SK-N-SH (cell line): ENCODE results near the gene CMTM8. TPM values are rescaled to one million over a fixed set of nuclear protein-coding genes. Genes with fewer than 3 reads are reported as not detected.

Experiments used
- CTCF ChIA-PET: fragments of 300-600, 350-600 bp; formaldehyde crosslinking; extraction: SDS; loops from one replicate; lab custom pipeline; 2021; lab: Yijun Ruan, JAX
- POLR2A ChIA-PET: fragments of 350-600 bp; sonication (Branson Sonifier 250); formaldehyde crosslinking; extraction: SDS; loops from one replicate; lab custom pipeline; 2020; ENCODE audit warnings: antibody characterized with exemption, inconsistent platforms; lab: Yijun Ruan, JAX
- DNase-seq: peaks from one replicate; pipeline ENCODE4 v3.0.0; 2012
- H2AFZ ChIP-seq: fragments of 200-600 bp; sonication (generic); 2 replicates; pipeline ENCODE4 v1.8.1; 2016; ENCODE audit warnings: antibody characterized with exemption, mild to moderate bottlenecking, low read depth
- H3F3A ChIP-seq: fragments of 200-600 bp; sonication (generic); replicated peaks from 2 replicates; pipeline ENCODE3; 2016; ENCODE audit warnings: antibody characterized with exemption, mild to moderate bottlenecking; ENCODE audit not compliant: insufficient read depth
- H3K27ac ChIP-seq, 2 experiments: fragments of 200-500 bp in 1 of 2; fragments of 200-600 bp in 1 of 2; sonication (Bioruptor generic) in 1 of 2; sonication (generic), shearing (Covaris generic) in 1 of 2; 2 replicates each; pipeline versions ENCODE4 v1.5.1 to v1.6.1; 2014 to 2016; ENCODE audit warnings: low read depth in 2 of 2, inconsistent platforms in 1 of 2, low read length in 1 of 2, mild to moderate bottlenecking in 1 of 2, mixed read lengths in 1 of 2
- H3K27me3 ChIP-seq: fragments of 200-600 bp; sonication (generic), shearing (Covaris generic); 2 replicates; pipeline ENCODE4 v1.6.1; 2016; ENCODE audit warnings: mixed run types; ENCODE audit not compliant: insufficient read depth
- H3K36me3 ChIP-seq, 2 experiments: fragments of 200-500 bp in 1 of 2; fragments of 200-600 bp in 1 of 2; sonication (Bioruptor generic) in 1 of 2; sonication (generic) in 1 of 2; replicated peaks in 1 of 2; 2 replicates each; pipeline versions ENCODE3 to v1.5.1; 2014 to 2016; ENCODE audit warnings: low read length in 1 of 2, mild to moderate bottlenecking in 1 of 2; ENCODE audit not compliant: insufficient read depth in 2 of 2, control insufficient read depth in 1 of 2
- H3K4me1 ChIP-seq, 2 experiments: fragments of 200-500 bp in 1 of 2; fragments of 200-600 bp in 1 of 2; sonication (Bioruptor generic) in 1 of 2; sonication (generic), shearing (Covaris generic) in 1 of 2; 2 replicates each; pipeline versions ENCODE4 v1.5.1 to v1.6.1; 2014 to 2016; ENCODE audit warnings: low read depth in 1 of 2, low read length in 1 of 2, mixed run types in 1 of 2; ENCODE audit not compliant: insufficient read depth in 2 of 2, control insufficient read depth in 1 of 2
- H3K4me2 ChIP-seq: fragments of 200-600 bp; sonication (generic), shearing (Covaris generic); 2 replicates; pipeline ENCODE4 v1.6.1; 2017; ENCODE audit warnings: mixed run types
- H3K4me3 ChIP-seq, 2 experiments: fragments of 200-500 bp in 1 of 2; fragments of 200-600 bp in 1 of 2; sonication (Bioruptor generic) in 1 of 2; sonication (generic), shearing (Covaris generic) in 1 of 2; 2 replicates each; pipeline versions ENCODE4 v1.5.1 to v1.8.1; 2014 to 2016; ENCODE audit warnings: low read depth in 2 of 2, inconsistent platforms in 1 of 2, low read length in 1 of 2, mild to moderate bottlenecking in 1 of 2, mixed read lengths in 1 of 2, moderate library complexity in 1 of 2
- H3K79me2 ChIP-seq: fragments of 200-600 bp; sonication (generic); 2 replicates; pipeline ENCODE4 v1.8.1; 2017; ENCODE audit warnings: mild to moderate bottlenecking; ENCODE audit not compliant: insufficient read depth
- H3K9ac ChIP-seq: fragments of 200-600 bp; sonication (generic); 2 replicates; pipeline ENCODE4 v1.6.1; 2017; ENCODE audit warnings: mixed run types
- H3K9me2 ChIP-seq: fragments of 200-600 bp; sonication (generic); 2 replicates; pipeline ENCODE4 v1.6.1; 2017; ENCODE audit warnings: mixed run types
- H3K9me3 ChIP-seq: fragments of 200-600 bp; sonication (generic); 2 replicates; pipeline ENCODE4 v1.6.1; 2017; ENCODE audit warnings: mixed run types, mild to moderate bottlenecking, moderate library complexity
- H4K20me1 ChIP-seq: fragments of 200-600 bp; sonication (generic); 2 replicates; pipeline ENCODE4 v1.6.1; 2017; ENCODE audit warnings: mild to moderate bottlenecking, mixed run types; ENCODE audit not compliant: insufficient read depth
- CHD2 ChIP-seq: fragments of 150-350 bp; IDR thresholded peaks from 2 replicates; pipeline ENCODE4 v1.6.1; 2018; ENCODE audit warnings: low read length; ENCODE audit not compliant: partially characterized antibody
- CTCF ChIP-seq: fragments of 200-600 bp; sonication (generic); IDR thresholded peaks from 2 replicates; pipeline ENCODE4 v1.6.1; 2017; ENCODE audit warnings: antibody characterized with exemption, mild to moderate bottlenecking, moderate library complexity
- ELF1 ChIP-seq: IDR thresholded peaks from 2 replicates; pipeline ENCODE4 v1.4.0; 2012
- EP300 ChIP-seq, 2 experiments: IDR thresholded peaks; 2 replicates each; pipeline versions ENCODE4 v1.4.0 to v1.6.1; 2012; ENCODE audit warnings: borderline replicate concordance in 1 of 2, low read depth in 1 of 2, low read length in 1 of 2
- FOXJ3 ChIP-seq: sonication (generic); formaldehyde crosslinking; IDR thresholded peaks from 2 replicates; pipeline ENCODE4 v1.5.1; 2020; ENCODE audit warnings: mild to moderate bottlenecking, missing genetic modification reagents
- FOXM1 ChIP-seq: IDR thresholded peaks from 2 replicates; pipeline ENCODE4 v1.4.0; 2012; ENCODE audit warnings: low read depth, mild to moderate bottlenecking
- GABPA ChIP-seq: IDR thresholded peaks from 2 replicates; pipeline ENCODE4 v1.4.0; 2012; ENCODE audit warnings: low read depth, mild to moderate bottlenecking
- MAX ChIP-seq: IDR thresholded peaks from 2 replicates; pipeline ENCODE4 v1.4.0; 2012; ENCODE audit warnings: low read depth
- MEF2A ChIP-seq: IDR thresholded peaks from 2 replicates; pipeline ENCODE4 v1.4.0; 2012; ENCODE audit warnings: low read depth, borderline replicate concordance
- MXI1 ChIP-seq: IDR thresholded peaks from 2 replicates; pipeline ENCODE4 v1.6.1; 2012; ENCODE audit warnings: mild to moderate bottlenecking, low read depth, low read length, improper control_type of control experiment
- NFIC ChIP-seq: IDR thresholded peaks from 2 replicates; pipeline ENCODE4 v1.4.0; 2012; ENCODE audit warnings: borderline replicate concordance
- PBX3 ChIP-seq: IDR thresholded peaks from 2 replicates; pipeline ENCODE4; 2012
- RAD21 ChIP-seq: IDR thresholded peaks from 2 replicates; pipeline ENCODE4 v1.6.1; 2012; ENCODE audit warnings: mild to moderate bottlenecking, low read length
- RXRA ChIP-seq: IDR thresholded peaks from 2 replicates; pipeline ENCODE4 v1.4.0; 2012; ENCODE audit warnings: low read depth, mild to moderate bottlenecking, borderline replicate concordance
- SIN3A ChIP-seq: IDR thresholded peaks from 2 replicates; pipeline ENCODE4 v1.6.1; 2012; ENCODE audit warnings: low read depth, mild to moderate bottlenecking, low read length, moderate library complexity, borderline replicate concordance
- SMC3 ChIP-seq: IDR thresholded peaks from 2 replicates; pipeline ENCODE4 v1.6.1; 2012; ENCODE audit warnings: low read depth, low read length, improper control_type of control experiment
- TAF1 ChIP-seq: IDR thresholded peaks from 2 replicates; pipeline ENCODE4 v1.6.1; 2012; ENCODE audit warnings: low read depth, mild to moderate bottlenecking, low read length, moderate library complexity, borderline replicate concordance
- TEAD4 ChIP-seq: IDR thresholded peaks from 2 replicates; pipeline ENCODE4 v1.4.0; 2012; ENCODE audit warnings: mild to moderate bottlenecking, borderline replicate concordance; ENCODE audit not compliant: insufficient read depth
- ZBTB33 ChIP-seq: IDR thresholded peaks from 2 replicates; pipeline ENCODE4 v1.4.0; 2012; ENCODE audit warnings: low read depth, borderline replicate concordance
- WGBS: methylation state at CpG from one replicate; pipeline ENCODE4 v1.1.6; 2017; ENCODE audit warnings: low lambda C conversion rate; 5-methylcytosine and 5-hydroxymethylcytosine counted together
- polyA plus RNA-seq, 3 experiments: library from polyadenylated mRNA; depleted of rRNA; stranded (reverse); fragments of >200 nt; gene quantifications; 2 replicates each; pipeline ENCODE4 v1.2.3, GENCODE V29; 2012

CMTM8 gene
- polyA plus RNA-seq, 1 of the 3 experiments (the other 2 are of a cell fraction) = 9.7 TPM

GRCh38 chr3:32398531-32398930 lies 160.1 kb downstream of the CMTM8 start (continued):
- TF ChIP-seq SIN3A (no peak), FOXJ3 (CRISPR knock-in tag) (no peak), NFIC (no peak), RXRA (no peak)

- 53% methylated on average over 2 of the region's 2 CpGs for WGBS
- H4K20me1 ChIP-seq = no peaks in the 10 kb centered on the region
- H2AFZ ChIP-seq = no peak overlapping the region
- peaks cover 7 to 8% of the 10 kb centered on the region in 2 experiments; a peak in 3 of 4 replicates for H3K4me1 ChIP-seq
- no peak overlapping the region for H3K9ac ChIP-seq
- TF ChIP-seq SMC3 (peak; percentile 44), GABPA (no peak), CTCF (peak; percentile 83), RAD21 (peak; percentile 81), CHD2 (no peak)
- POLR2A ChIA-PET = no interaction called here
- H3K36me3 ChIP-seq = no peaks in the 10 kb centered on the region
- H3K4me3 ChIP-seq = no peak overlapping the region; a peak in 1 of 4 replicates
- no peaks in the 10 kb centered on the region for H3K9me3 ChIP-seq
- H3K4me2 ChIP-seq = no peak overlapping the region
- H3K27ac ChIP-seq = no peak overlapping the region
- CTCF ChIA-PET = interaction anchor here (0.7 to 4.4 kb wide), 11 partner anchors 8 to 223 kb away, joined by 3 to 34 read pairs (median 4); no protein-coding TSS in a partner anchor
- H3K9me2 ChIP-seq = no peaks in the 10 kb centered on the region
- peaks cover 21% of the 10 kb centered on the region for H3F3A ChIP-seq
- H3K79me2 ChIP-seq = peaks cover 81% of the 10 kb centered on the region
- no peaks in the 10 kb centered on the region for H3K27me3 ChIP-seq
- peak; percentile 52 for DNase-seq
Measured at GRCh38 chr3:32399030-32399620, 160.6 kb downstream of the CMTM8 start.

- ChIA-PET POLR2A (interaction anchor here (0.6 kb wide), 1 partner anchor 67 kb away, joined by 4 read pairs; no protein-coding TSS in a partner anchor), CTCF (interaction anchor here (1.1 to 2.6 kb wide), 8 partner anchors 9 to 225 kb away, joined by 3 to 11 read pairs (median 4); partner anchors contain the start of gene CMTM7)
- no peak for DNase-seq
- no peaks in the 10 kb centered on the region for H3K9me2 ChIP-seq
- peak overlapping the region; percentile 40 to 54 for H3K4me3 ChIP-seq
- no peaks in the 10 kb centered on the region for H3K36me3 ChIP-seq
- H3F3A ChIP-seq = peaks cover 21% of the 10 kb centered on the region
- peaks cover 7 to 8% of the 10 kb centered on the region in 2 experiments; a peak in 3 of 4 replicates for H3K4me1 ChIP-seq
- H3K27me3 ChIP-seq = no peaks in the 10 kb centered on the region
- peak overlapping the region; percentile 77 for H3K9ac ChIP-seq
- H3K4me2 ChIP-seq = peak overlapping the region; percentile 88
- H2AFZ ChIP-seq = peak overlapping the region; percentile 80
- WGBS = 38% methylated on average over 10 of the region's 11 CpGs
- peaks cover 81% of the 10 kb centered on the region for H3K79me2 ChIP-seq
- H4K20me1 ChIP-seq = no peaks in the 10 kb centered on the region
- no peaks in the 10 kb centered on the region for H3K9me3 ChIP-seq
- peak overlapping the region; percentile 76 to 97 for H3K27ac ChIP-seq
- TF ChIP-seq PBX3 (no peak), MAX (no peak), ELF1 (no peak), TAF1 (no peak), EP300 (IDR thresholded peaks at IDR 0.05; ENCODE audit: borderline replicate concordance in 1 of 2, low read depth in 1 of 2, low read length in 1 of 2) (no peak), MEF2A (no peak), ZBTB33 (no peak), FOXM1 (no peak), MXI1 (no peak), TEAD4 (no peak), NFIC (no peak), SMC3 (no peak), CHD2 (no peak)
Measured at GRCh38 chr3:32401126-32401525, 162.6 kb downstream of the CMTM8 start.
